ENCODE results near the gene SNTB2. TPM values are rescaled to one million over a fixed set of nuclear protein-coding genes. Genes with fewer than 3 reads are reported as not detected.

Gene SNTB2
- total and polyA plus RNA-seq, 2 of the 13 experiments (the other 11 are each of a cell fraction or from before 2014, with no cell fraction given) = 11.5 to 19.2 TPM

GRCh38 chr16:69310653-69311532 is 123.9 kb downstream of the SNTB2 start, which contains the start of gene VPS4A (continued):
- TF ChIP-seq ZNF337 (CRISPR knock-in tag; IDR thresholded peaks at IDR 0.05; ENCODE audit: borderline replicate concordance, low read depth) (0 out of 2 replicates have a peak, but pooled peaks have one; percentile 34), NONO (IDR thresholded peaks at IDR 0.05) (no peak), NONO (CRISPR knock-in tag; conservative IDR thresholded peaks at IDR 0.05) (peak; percentile 96), TOE1 (CRISPR knock-in tag; IDR thresholded peaks at IDR 0.05) (no peak; the same call in none of the 2 replicates), SALL2 (CRISPR knock-in tag; IDR thresholded peaks at IDR 0.05) (peak; percentile 84), KDM5A (IDR thresholded peaks at IDR 0.05; ENCODE audit: borderline replicate concordance, low read length) (peak; percentile 38; the same call in 1 of the 2 replicates), POLR2AphosphoS5 (IDR thresholded peaks at IDR 0.05; ENCODE audit: low read depth, low read length) (peak; percentile 79), TFDP2 (CRISPR knock-in tag; IDR thresholded peaks at IDR 0.05) (peak; percentile 61; the same call in 1 of the 2 replicates), BRF2 (CRISPR knock-in tag; IDR thresholded peaks at IDR 0.05) (peak; percentile 95), SMARCC2 (IDR thresholded peaks at IDR 0.05) (no peak), GATAD2A (CRISPR knock-in tag; IDR thresholded peaks at IDR 0.05) (peak; percentile 59), FUBP1 (CRISPR knock-in tag; IDR thresholded peaks at IDR 0.05; ENCODE audit: borderline replicate concordance) (peak; percentile 78; the same call in 1 of the 2 replicates), ZNF468 (CRISPR knock-in tag; IDR thresholded peaks at IDR 0.05) (no peak), ZNF589 (CRISPR knock-in tag; conservative IDR thresholded peaks at IDR 0.05) (peak; percentile 59; the same call in 1 of the 2 replicates), ZHX2 (IDR thresholded peaks at IDR 0.05; ENCODE audit: low read depth) (peak; percentile 29; the same call in 1 of the 2 replicates), ZHX2 (CRISPR knock-in tag; IDR thresholded peaks at IDR 0.05; ENCODE audit: borderline replicate concordance) (no peak), LBX2 (CRISPR knock-in tag; IDR thresholded peaks at IDR 0.05; ENCODE audit: borderline replicate concordance) (no peak), HES4 (CRISPR knock-in tag; IDR thresholded peaks at IDR 0.05; ENCODE audit: borderline replicate concordance) (peak; percentile 98)
